GM21360 (cell line): ENCODE data around the gene KCNAB1.

Experiments used
- ATAC-seq: cut with Tn5 transposase; IDR thresholded peaks from one replicate; pipeline ENCODE4 v1.9.1; 2021; ENCODE audit warnings: mild to moderate bottlenecking, moderate library complexity; ENCODE audit not compliant: unreplicated experiment

The KCNAB1 gene

GRCh38 chr3:156396851-156397250 is 276.5 kb downstream of the KCNAB1 start:
- no peak for ATAC-seq

DNA sequence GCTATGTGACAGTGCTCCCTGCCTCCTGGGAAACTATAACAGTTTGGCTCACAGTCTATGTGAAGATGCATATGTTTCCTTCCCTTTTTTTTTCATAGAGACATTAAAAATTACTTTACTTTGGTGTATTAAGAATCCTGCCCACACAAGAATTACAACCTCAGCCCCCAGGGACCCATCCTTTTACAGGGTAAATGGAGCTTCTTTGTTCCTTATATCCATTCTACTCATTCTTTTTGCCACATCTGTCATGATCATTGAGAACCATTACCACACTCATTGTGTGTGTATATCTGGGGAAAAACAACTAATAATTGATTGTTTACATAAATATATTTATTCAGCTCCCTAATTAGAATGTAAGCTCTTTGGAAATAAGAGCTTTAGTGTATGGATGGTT is 277.2 kb downstream of the KCNAB1 start:
- ATAC-seq = no peak

GRCh38 chr3:156400062-156400461 is 279.7 kb downstream of the KCNAB1 start:
- ATAC-seq = no peak

DNA sequence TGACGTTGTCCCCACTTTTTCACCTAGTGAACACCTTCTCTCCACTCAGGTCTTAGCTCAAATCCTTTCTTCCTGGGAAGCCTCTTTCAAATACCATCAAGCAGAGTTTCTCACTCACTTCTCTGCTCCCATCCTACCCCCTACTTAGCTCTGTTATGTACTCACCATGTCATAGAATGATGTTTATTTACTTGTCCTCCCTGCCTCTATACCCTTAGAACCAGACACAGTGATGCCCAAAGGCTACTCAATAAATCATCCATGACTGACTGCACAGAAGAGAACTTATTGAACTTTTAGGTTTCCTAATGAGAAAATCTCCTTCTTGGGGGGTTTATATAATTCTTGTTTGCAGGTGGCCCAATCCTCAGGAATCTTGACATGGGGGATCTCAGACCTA is 280.4 kb downstream of the KCNAB1 start:
- ATAC-seq = no peak

- no peak for ATAC-seq
These were observed 283.8 kb downstream of the KCNAB1 start for GRCh38 chr3:156404217-156404616.

GRCh38 chr3:156406393-156406792 is 286.0 kb downstream of the KCNAB1 start:
- ATAC-seq = no peak

DNA sequence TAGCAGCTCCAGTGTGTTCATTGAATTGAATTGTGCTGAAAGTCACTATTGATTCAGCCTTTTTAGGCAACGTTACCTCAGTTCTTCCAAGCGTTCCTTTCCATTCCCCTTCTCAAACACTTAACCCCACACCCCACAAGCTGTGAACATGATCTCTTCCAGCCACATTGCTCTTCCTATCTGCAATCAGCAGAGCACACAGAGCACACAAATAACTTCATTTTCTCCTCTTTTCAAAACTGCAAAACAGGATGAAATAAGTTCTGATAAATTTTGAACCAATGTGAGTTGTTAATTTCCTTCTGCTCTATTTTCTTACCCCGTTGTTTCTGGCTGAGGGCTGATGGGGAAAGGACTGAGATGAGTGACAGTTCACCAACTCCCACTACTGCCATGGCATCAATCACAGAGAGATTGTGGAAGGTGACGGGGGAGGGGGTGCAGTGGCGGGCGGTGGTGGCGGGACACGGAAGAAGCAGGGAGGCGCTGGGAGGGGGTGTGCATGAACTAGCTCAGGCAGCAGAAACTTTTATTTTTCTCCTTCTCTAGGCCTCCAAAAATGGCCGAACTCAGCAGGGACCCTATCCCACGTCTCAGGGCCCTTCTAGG is 287.3 kb downstream of the KCNAB1 start:
- no peak for ATAC-seq

DNA sequence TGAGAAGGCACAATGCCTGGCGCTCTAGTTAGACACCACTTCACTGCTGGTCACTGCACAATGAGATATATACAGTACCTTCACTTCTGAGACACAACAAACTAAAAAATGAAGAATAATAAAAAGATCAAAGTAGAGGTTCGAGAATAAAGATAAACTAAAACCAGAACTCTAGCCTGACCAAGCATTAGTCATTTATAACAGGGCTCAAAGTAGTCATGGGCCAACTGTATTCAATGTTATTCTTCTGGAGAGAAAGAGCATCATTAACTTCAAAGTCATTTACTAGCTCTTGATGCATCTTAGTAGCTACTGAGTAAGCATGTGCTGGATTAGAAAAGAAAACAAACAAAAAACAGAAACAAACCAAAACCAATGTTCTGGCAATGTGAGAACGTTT is 289.3 kb downstream of the KCNAB1 start:
- no peak for ATAC-seq

- no peak for ATAC-seq
These were observed 292.2 kb downstream of the KCNAB1 start for GRCh38 chr3:156412600-156412999.

GRCh38 chr3:156413293-156413892 is 293.0 kb downstream of the KCNAB1 start:
- no peak for ATAC-seq

DNA sequence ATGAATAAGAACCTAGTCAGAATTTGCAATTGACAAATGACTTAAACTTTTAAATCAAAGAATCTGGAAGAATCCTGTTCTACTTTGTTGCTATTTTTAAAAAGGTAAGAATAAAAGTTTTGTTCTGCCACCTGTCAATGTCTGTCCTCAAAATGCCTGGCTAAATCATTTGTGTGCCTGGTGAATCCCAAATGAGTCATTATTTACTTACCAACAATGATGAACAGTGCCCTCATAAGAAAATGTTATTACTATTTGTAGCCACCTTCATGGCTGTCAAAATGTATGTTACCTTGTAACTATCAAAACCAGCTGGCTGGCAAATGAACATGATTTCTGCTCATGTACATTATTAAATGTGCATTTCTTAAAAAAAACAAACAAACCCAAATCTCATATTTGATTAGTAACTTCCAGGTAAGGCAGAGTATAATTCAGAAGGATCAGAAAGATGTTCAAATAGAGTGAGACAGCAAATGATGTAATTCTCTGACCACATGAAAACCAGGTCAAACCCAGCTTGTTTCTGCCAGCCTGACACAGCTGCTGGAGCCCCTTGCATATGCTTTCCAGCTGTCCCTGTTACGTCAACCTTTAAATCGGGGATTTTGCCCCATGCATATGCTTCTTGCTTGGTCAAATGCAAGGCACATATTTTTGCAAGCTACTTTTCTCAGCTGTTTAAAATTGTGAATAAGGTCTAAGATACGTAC is 296.6 kb downstream of the KCNAB1 start:
- no peak for ATAC-seq

DNA sequence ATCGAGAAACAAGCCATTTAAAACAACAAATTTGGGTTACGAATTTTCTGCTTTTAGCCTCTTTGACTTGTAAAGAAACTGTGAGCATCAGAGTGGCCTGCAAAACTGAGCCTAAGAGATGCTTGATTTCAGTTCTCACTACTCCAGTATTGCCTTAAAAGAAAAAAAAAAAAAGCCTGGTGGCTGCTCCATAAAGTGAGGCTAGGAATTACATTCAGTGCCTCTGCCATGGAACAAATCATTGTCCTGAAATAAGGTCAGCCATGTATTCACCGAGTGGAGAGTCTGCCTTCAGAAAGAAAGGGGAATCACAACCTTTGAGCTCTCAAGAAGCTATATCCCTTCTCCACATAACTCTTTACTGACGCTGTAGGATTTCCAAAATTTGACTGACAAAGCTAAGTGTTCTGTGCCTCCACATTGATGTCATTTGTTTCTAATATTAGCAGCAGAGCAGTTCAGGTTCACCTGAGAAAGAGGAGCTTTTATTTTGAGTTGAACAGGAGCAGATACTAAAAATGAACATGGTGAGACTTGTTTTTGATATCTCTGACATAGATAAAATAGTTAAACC is 297.3 kb downstream of the KCNAB1 start:
- ATAC-seq = no peak

- ATAC-seq = no peak
These were observed 298.1 kb downstream of the KCNAB1 start for GRCh38 chr3:156418428-156418827.

- no peak for ATAC-seq
These were observed 301.2 kb downstream of the KCNAB1 start for GRCh38 chr3:156421534-156421933.

DNA sequence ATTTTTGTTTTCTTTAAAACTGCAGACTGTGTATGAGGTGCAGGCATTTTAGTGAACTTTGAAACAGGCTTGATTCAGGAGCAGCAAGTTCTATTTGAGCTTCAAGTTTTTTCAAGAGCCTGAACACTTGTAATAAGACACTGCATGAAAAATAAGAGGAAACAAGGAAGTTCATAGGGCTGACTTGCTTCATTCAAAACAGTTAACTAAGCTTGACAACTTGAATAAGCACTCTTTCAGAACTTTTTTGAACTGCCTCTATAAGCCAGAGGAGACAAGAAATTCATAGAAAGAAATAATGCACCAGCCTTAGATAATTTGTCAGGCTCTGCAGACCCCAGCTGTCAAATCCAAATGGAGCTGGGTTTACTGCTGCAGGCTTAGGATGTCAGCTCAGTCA is 304.4 kb downstream of the KCNAB1 start:
- no peak for ATAC-seq

GRCh38 chr3:156425651-156426050 is 305.3 kb downstream of the KCNAB1 start:
- no peak for ATAC-seq

- ATAC-seq = no peak
These were observed 308.7 kb downstream of the KCNAB1 start for GRCh38 chr3:156429125-156429524.

GRCh38 chr3:156431334-156432124 is 311.2 kb downstream of the KCNAB1 start:
- no peak for ATAC-seq

- no peak for ATAC-seq
These were observed 312.2 kb downstream of the KCNAB1 start for GRCh38 chr3:156432563-156432962.

- ATAC-seq = no peak
These were observed 312.8 kb downstream of the KCNAB1 start for GRCh38 chr3:156433138-156433537.

- ATAC-seq = no peak
These were observed 313.5 kb downstream of the KCNAB1 start for GRCh38 chr3:156433910-156434309.
